NCI-H128 (cell line): ENCODE data around the gene TBX6.
A peak's percentile ranks its signal among the peaks of the same experiment; 100 is the strongest.
"Not testable (repeated sequence)": the region's sequence is repeated elsewhere in the genome, so short reads cannot be mapped to it uniquely, and the experiment has no call there.

Experiments used
- DNase-seq: peaks from one replicate; lab custom pipeline; 2025; ENCODE audit not compliant: unreplicated experiment; lab: John Stamatoyannopoulos, UW

The TBX6 gene

GRCh38 chr16:30091474-30092372 lies at the start of gene TBX6:
Gene TBX6 (minus strand): TSS chr16:30091924. CDS start chr16:30091193, 731 bp downstream.
- peak; percentile 69 for DNase-seq

GRCh38 chr16:30139583-30140481 lies 48.1 kb upstream of the TBX6 start:
- DNase-seq: no peak

- DNase-seq: no peak
Measured at GRCh38 chr16:30137897-30138296, 46.2 kb upstream of the TBX6 start.

- no peak for DNase-seq
Measured at GRCh38 chr16:30136971-30137605, 45.4 kb upstream of the TBX6 start.

GRCh38 chr16:30132591-30132990 lies 40.9 kb upstream of the TBX6 start:
- DNase-seq: no peak

- peak; percentile 39 for DNase-seq
Measured at GRCh38 chr16:30131869-30132475, 40.2 kb upstream of the TBX6 start.

- no peak for DNase-seq
Measured at GRCh38 chr16:30127993-30128392, 36.3 kb upstream of the TBX6 start.

GRCh38 chr16:30125690-30126089 lies 34.0 kb upstream of the TBX6 start:
- not testable (repeated sequence) for DNase-seq

GRCh38 chr16:30124985-30125379 lies 33.3 kb upstream of the TBX6 start:
- DNase-seq: no peak

- no peak for DNase-seq
Measured at GRCh38 chr16:30122604-30123160, 31.0 kb upstream of the TBX6 start.

- DNase-seq: no peak
Measured at GRCh38 chr16:30121741-30122571, 30.2 kb upstream of the TBX6 start.

GRCh38 chr16:30120340-30121105 lies 28.8 kb upstream of the TBX6 start:
- no peak for DNase-seq

GRCh38 chr16:30119428-30119827 lies 27.7 kb upstream of the TBX6 start:
- DNase-seq: no peak

GRCh38 chr16:30117768-30118167 lies 26.0 kb upstream of the TBX6 start:
- DNase-seq: no peak

- DNase-seq: no peak
Measured at GRCh38 chr16:30116291-30117207, 24.8 kb upstream of the TBX6 start.

- no peak for DNase-seq
Measured at GRCh38 chr16:30115238-30115637, 23.5 kb upstream of the TBX6 start.

GRCh38 chr16:30114833-30115232 lies 23.1 kb upstream of the TBX6 start:
- not testable (repeated sequence) for DNase-seq

- DNase-seq: no peak
Measured at GRCh38 chr16:30114411-30114810, 22.7 kb upstream of the TBX6 start.
